NCI-H526 treated with DMSO at 0.1 percent for 48 hours (cell line): ENCODE measurements around the gene CDK7.

Experiments used
- DNase-seq: peaks from one replicate; lab custom pipeline; 2025; lab: John Stamatoyannopoulos, UW

The CDK7 gene

DNA sequence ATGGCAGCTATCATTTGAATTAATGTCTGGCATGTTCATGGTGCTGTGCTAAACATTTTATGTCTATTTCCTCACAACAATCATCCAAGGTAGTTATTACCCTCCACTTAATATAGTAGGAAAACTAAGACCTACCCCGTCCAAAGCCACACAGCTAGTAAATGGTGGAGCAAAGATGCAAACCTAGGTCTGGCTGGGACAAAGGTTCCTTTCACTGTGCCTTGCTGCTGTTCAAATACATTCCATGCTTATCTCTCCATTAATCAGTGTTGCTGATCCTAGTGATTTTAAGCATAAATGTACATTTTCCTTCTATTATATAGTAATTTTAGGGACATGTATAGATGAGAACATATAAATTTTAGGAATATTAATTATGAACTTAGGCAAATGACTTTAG lies 59.2 kb downstream of the CDK7 start:
- peak; percentile 13 for DNase-seq

DNA sequence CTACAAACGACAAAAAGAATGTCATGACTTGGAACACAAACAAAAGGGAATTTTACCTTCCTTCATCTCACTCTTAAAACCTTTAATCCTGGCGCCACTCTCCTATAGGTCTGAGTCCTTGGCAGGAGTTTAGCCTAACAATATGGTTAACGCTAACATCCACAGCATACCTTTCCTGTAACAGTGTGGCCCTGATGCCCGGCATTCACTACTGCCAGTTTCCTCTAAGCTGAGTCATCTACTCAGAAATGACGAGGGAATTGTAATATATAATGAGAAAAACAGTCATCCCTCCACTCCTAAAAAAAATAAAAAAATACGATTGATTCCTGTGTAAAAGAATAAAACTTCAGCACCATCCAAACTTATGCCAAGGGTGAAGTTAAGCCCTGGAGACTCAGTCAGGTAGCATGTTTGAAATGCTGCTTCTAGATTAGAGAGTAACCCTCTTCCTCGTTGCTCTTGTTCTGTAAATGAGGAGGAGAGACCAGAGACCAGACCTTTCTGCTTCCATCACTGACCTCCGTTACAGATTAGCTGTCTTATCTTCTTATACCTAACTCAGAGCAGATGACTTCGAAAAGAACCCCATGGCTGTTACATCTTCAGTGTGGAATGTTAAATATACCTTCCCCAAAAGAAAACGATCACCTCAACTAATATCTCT lies 60.5 kb downstream of the CDK7 start:
- DNase-seq: no peak

GRCh38 chr5:69299625-69300024 lies 64.9 kb downstream of the CDK7 start:
- no peak for DNase-seq

GRCh38 chr5:69300537-69301203 lies 66.0 kb downstream of the CDK7 start:
- DNase-seq: no peak

GRCh38 chr5:69305512-69305911 lies 70.8 kb downstream of the CDK7 start:
- DNase-seq: no peak

- DNase-seq: no peak
These were observed 73.4 kb downstream of the CDK7 start for GRCh38 chr5:69308046-69308553.

DNA sequence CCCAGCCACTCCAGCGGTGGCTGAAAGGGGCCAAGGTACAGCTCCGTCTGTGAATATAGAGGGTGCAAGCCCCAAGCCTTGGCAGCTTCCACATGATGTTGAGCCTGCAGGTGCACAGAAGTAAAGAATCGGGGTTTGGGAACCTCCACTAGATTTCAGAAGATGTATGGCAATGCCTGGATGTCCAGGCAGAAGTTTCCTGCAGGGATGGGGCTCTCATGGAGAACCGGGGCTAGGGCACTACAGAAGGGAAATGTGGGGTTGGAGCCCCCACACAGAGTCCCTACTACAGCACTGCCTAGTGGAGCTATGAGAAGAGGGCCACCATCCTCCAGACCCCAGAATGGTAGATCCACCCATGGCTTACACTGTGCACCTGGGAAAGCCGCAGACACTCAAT lies 74.7 kb downstream of the CDK7 start:
- DNase-seq: no peak

GRCh38 chr5:69312459-69313160 lies 77.9 kb downstream of the CDK7 start:
- DNase-seq: no peak

DNA sequence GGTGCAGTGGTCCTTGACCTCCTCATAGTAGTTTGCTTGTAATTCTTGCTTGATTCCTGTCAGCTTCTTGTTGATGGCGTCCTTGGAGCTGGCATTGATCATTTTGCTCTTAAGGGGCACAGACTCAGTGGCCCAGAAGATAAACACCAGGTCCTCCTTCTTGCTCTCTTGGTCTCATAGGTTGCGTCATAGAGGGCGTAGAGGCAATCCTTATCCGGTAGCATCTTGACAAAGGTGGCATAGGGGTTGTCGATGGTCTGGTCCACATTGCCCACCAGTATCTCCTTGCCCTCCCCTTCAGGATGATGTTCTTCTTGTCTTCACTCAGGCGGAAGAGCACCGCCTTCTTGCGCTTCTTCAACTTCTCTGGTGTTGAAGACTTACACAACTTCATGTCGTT lies 78.7 kb downstream of the CDK7 start:
- no peak for DNase-seq

GRCh38 chr5:69315972-69316371 lies 81.3 kb downstream of the CDK7 start:
- DNase-seq: no peak

- no peak for DNase-seq
These were observed 82.7 kb downstream of the CDK7 start for GRCh38 chr5:69317391-69317790.

DNA sequence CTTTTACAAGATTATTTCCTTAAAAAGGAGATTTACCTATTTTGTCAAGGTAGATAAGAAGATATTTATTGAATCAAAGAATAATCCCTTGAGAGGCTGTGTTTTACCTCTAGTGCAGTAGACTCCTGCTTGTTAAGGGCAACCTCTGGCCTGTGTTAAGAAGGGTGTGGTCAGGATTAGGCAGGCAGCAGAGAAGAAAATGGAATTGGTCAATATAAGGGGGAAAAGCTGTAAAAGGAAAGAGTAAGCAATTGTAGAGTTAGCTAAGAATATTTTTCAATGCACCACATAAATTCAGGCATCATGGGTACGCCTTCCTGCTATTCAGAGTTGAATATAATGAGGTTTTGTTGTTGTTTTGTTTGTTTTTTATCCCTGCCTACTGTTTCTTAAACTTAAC lies 91.7 kb downstream of the CDK7 start:
- no peak for DNase-seq
